ENCODE measurements around the gene MACF1.
"Not testable (repeated sequence)": the region's sequence is repeated elsewhere in the genome, so short reads cannot be mapped to it uniquely, and the experiment has no call there.

The MACF1 gene

GRCh38 chr1:39489567-39490239 is 285.2 kb downstream of the MACF1 start:
- in situ Hi-C loops (cut with MboI; ENCODE audit: low pct_unique_long_range_greater_than_20kb, low sequenced_read_pairs, unreplicated experiment), result loop anchor here (10.0 kb wide), 1 partner anchor 45 kb away; no protein-coding TSS in a partner anchor
- DNase-seq (ENCODE audit: low spot score), result no peak

GRCh38 chr1:39490596-39491145 is 286.2 kb downstream of the MACF1 start:
- in situ Hi-C loops (cut with MboI; ENCODE audit: low pct_unique_long_range_greater_than_20kb, low sequenced_read_pairs, unreplicated experiment), result no loop called here
- no peak for DNase-seq (ENCODE audit: low spot score)
- TF ChIP-seq CTCF (IDR thresholded peaks at IDR 0.05; ENCODE audit: extremely low read depth, insufficient read depth, missing control alignments), result no peak

More at GRCh38 chr1:39489567-39490239, 285.2 kb downstream of the MACF1 start:
- TF ChIP-seq CTCF (IDR thresholded peaks at IDR 0.05; ENCODE audit: extremely low read depth, insufficient read depth, missing control alignments), result no peak

- peak; percentile 94 for DNase-seq (ENCODE audit: low spot score)
- TF ChIP-seq CTCF (IDR thresholded peaks at IDR 0.05; ENCODE audit: extremely low read depth, insufficient read depth, missing control alignments), result peak; percentile 20
- in situ Hi-C loops (cut with MboI; ENCODE audit: low pct_unique_long_range_greater_than_20kb, low sequenced_read_pairs, unreplicated experiment), result no loop called here
These were observed 286.8 kb downstream of the MACF1 start, which contains the start of gene BMP8A for GRCh38 chr1:39491146-39491921. BMP8A (plus strand) TSS chr1:39491636; CDS start chr1:39491992, 356 bp downstream.

- DNase-seq (ENCODE audit: low spot score), result not testable (repeated sequence)
These were observed 287.9 kb downstream of the MACF1 start for GRCh38 chr1:39492118-39493042.

GRCh38 chr1:39493043-39493810 is 288.7 kb downstream of the MACF1 start:
- in situ Hi-C loops (cut with MboI; ENCODE audit: low pct_unique_long_range_greater_than_20kb, low sequenced_read_pairs, unreplicated experiment); DNase-seq (ENCODE audit: low spot score): not testable (repeated sequence)

More at GRCh38 chr1:39492118-39493042, 287.9 kb downstream of the MACF1 start:
- in situ Hi-C loops (cut with MboI; ENCODE audit: low pct_unique_long_range_greater_than_20kb, low sequenced_read_pairs, unreplicated experiment), result not testable (repeated sequence)

GRCh38 chr1:39494671-39495410 is 290.3 kb downstream of the MACF1 start:
- in situ Hi-C loops (cut with MboI; ENCODE audit: low pct_unique_long_range_greater_than_20kb, low sequenced_read_pairs, unreplicated experiment), result no loop called here
- DNase-seq (ENCODE audit: low spot score), result no peak
- no peak for TF ChIP-seq CTCF (IDR thresholded peaks at IDR 0.05; ENCODE audit: extremely low read depth, insufficient read depth, missing control alignments)

GRCh38 chr1:39496520-39496919 is 292.0 kb downstream of the MACF1 start:
- in situ Hi-C loops (cut with MboI; ENCODE audit: low pct_unique_long_range_greater_than_20kb, low sequenced_read_pairs, unreplicated experiment); DNase-seq (ENCODE audit: low spot score): not testable (repeated sequence)
